ENCODE measurements around the gene KRTDAP.

The KRTDAP gene

DNA sequence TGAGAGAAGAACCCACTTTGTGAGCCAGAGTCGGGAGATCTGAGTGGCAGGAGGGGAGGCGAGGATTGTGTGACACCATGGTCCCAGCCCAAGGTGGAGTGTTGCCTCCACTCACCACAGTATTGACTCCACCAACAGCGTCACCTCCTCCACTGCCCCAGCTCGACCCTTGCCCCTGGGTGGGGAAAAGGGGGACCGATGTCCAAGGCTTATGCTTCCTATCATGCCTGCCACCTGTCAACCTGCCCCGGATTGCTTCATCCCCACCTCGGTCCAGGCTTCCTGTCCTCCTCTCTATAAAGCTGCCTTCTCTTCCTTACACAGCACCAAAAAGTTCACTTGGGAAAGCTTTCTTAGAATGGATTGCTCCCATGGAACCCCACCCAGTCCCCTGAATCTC is 15.7 kb upstream of the KRTDAP start:
- Histone ChIP-seq H3K4me1 (peaks cover 30% of the 10 kb centered on the region), H4K20me1 (no peaks in the 10 kb centered on the region), H3K27ac (no peak overlapping the region), H3K36me3 (no peaks in the 10 kb centered on the region), H3K9me3 (no peaks in the 10 kb centered on the region), H3K4me3 (no peak overlapping the region), H3K27me3 (peaks cover 56% of the 10 kb centered on the region), H3K9ac (no peak overlapping the region), H3K4me2 (no peak overlapping the region)
- no peak for TF ChIP-seq Cebpa-rat (IDR thresholded peaks at IDR 0.05)

DNA sequence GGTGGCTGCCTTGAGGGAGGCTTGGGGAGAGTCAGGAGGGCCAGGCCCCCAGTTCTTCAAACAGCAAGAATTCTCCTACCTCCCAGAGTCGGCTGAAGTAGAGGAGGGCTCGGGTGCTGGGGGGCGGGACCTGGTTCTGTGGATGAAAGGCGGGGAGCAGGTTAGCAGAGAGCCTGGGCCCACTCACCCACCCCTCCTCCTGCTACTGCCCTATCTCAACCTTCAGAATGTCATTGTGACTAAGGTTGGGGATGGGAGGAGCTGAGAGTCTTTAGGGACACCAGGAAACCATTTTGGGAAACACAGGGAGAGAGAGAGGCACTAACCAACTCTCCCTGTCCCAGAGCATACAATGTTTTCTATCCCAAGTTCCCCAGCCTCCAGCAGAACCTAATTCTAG is 12.5 kb upstream of the KRTDAP start:
- H4K20me1 ChIP-seq = no peaks in the 10 kb centered on the region
- no peak overlapping the region for H3K27ac ChIP-seq
- H3K4me3 ChIP-seq = no peak overlapping the region
- H3K36me3 ChIP-seq = no peaks in the 10 kb centered on the region
- H3K4me1 ChIP-seq = peaks cover 30% of the 10 kb centered on the region
- H3K9ac ChIP-seq = no peak overlapping the region
- peak overlapping the region; percentile 82 for H3K4me2 ChIP-seq
- H3K27me3 ChIP-seq = peaks cover 23% of the 10 kb centered on the region
- no peak for TF ChIP-seq Cebpa-rat (IDR thresholded peaks at IDR 0.05)
- H3K9me3 ChIP-seq = no peaks in the 10 kb centered on the region

GRCh38 chr19:35501684-35502083 is 11.4 kb upstream of the KRTDAP start:
- no peaks in the 10 kb centered on the region for H3K9me3 ChIP-seq
- H3K9ac ChIP-seq = no peak overlapping the region
- no peaks in the 10 kb centered on the region for H3K36me3 ChIP-seq
- peak overlapping the region; percentile 82 for H3K4me2 ChIP-seq
- peak overlapping the region; percentile 49; the same call in 1 of the 2 replicates for H3K27ac ChIP-seq
- no peaks in the 10 kb centered on the region for H4K20me1 ChIP-seq
- H3K4me3 ChIP-seq = no peak overlapping the region
- peaks cover 12% of the 10 kb centered on the region for H3K27me3 ChIP-seq
- no peak for TF ChIP-seq Cebpa-rat (IDR thresholded peaks at IDR 0.05)
- H3K4me1 ChIP-seq = peaks cover 30% of the 10 kb centered on the region

GRCh38 chr19:35500611-35501010 is 10.3 kb upstream of the KRTDAP start:
- TF ChIP-seq Cebpa-rat (IDR thresholded peaks at IDR 0.05) = no peak
- Histone ChIP-seq H3K27me3 (peaks cover 3% of the 10 kb centered on the region; the same call in 1 of the 2 replicates), H3K27ac (no peak overlapping the region), H3K9me3 (no peaks in the 10 kb centered on the region), H3K4me1 (peaks cover 34% of the 10 kb centered on the region), H3K36me3 (no peaks in the 10 kb centered on the region), H4K20me1 (no peaks in the 10 kb centered on the region), H3K4me2 (peak overlapping the region; percentile 82), H3K9ac (no peak overlapping the region), H3K4me3 (no peak overlapping the region)

- Histone ChIP-seq H3K4me2 (no peak overlapping the region), H3K36me3 (no peaks in the 10 kb centered on the region), H3K4me1 (peaks cover 44% of the 10 kb centered on the region), H3K9me3 (no peaks in the 10 kb centered on the region), H4K20me1 (no peaks in the 10 kb centered on the region), H3K27me3 (no peaks in the 10 kb centered on the region), H3K9ac (no peak overlapping the region), H3K4me3 (no peak overlapping the region), H3K27ac (no peak overlapping the region)
- TF ChIP-seq Cebpa-rat (IDR thresholded peaks at IDR 0.05) = no peak
Observed at GRCh38 chr19:35498984-35499527, 8.8 kb upstream of the KRTDAP start.

DNA sequence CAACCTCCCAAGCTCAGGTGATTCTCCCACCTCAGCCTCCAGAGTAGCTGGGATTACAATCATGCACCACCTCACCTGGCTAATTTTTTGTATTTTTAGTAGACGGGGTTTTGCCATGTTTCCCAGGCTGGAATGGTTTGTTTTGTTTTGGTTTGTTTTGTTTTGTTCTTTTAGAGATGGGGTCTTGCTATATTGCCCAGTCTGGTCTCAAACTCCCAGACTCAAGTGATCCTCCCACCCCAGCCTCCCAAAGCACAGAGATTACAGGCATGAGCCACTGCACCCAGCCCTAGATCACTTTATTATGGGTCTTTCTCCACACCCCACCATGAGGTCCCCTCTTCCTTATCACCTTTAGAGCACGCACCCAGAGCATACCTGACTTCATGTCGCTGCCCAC is 8.0 kb upstream of the KRTDAP start:
- no peak for TF ChIP-seq Cebpa-rat (IDR thresholded peaks at IDR 0.05)
- peaks cover 52% of the 10 kb centered on the region for H3K4me1 ChIP-seq
- H3K36me3 ChIP-seq = no peaks in the 10 kb centered on the region

DNA sequence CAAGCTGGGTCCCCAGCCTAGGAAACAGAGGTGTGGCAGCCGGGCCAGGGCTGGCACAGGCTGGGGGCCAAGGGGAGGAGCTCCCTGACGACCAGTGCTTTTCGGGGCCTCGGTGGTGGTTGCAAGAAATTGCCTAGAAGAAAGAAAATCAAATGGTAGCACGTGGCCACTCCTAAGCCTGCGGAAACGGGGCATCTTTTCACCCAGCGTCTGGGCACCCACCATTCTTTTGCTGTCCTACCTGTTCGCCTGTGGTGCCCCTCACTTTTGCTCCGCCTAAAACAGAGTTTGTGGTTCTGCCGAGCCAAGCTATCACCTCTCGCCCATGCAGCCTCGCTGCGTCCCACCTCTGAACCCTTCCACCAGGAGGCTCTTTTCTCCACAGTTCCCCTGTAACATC is 7.1 kb upstream of the KRTDAP start:
- H3K9ac ChIP-seq = no peak overlapping the region

More for the DNA sequence above, 8.0 kb upstream of the KRTDAP start:
- no peaks in the 10 kb centered on the region for H3K9me3 ChIP-seq
- no peak overlapping the region for H3K4me2 ChIP-seq
- H4K20me1 ChIP-seq = no peaks in the 10 kb centered on the region
- no peaks in the 10 kb centered on the region for H3K27me3 ChIP-seq
- H3K4me3 ChIP-seq = no peak overlapping the region
- H3K27ac ChIP-seq = no peak overlapping the region
- no peak overlapping the region for H3K9ac ChIP-seq

GRCh38 chr19:35495107-35496064 is 5.1 kb upstream of the KRTDAP start:
- Histone ChIP-seq H4K20me1 (no peaks in the 10 kb centered on the region), H3K9me3 (no peaks in the 10 kb centered on the region), H3K36me3 (no peaks in the 10 kb centered on the region), H3K4me3 (no peak overlapping the region), H3K9ac (no peak overlapping the region; the same call in 1 of the 2 replicates), H3K27me3 (no peaks in the 10 kb centered on the region), H3K4me2 (peak overlapping the region; percentile 63), H3K27ac (peak overlapping the region; percentile 16; the same call in 1 of the 2 replicates), H3K4me1 (peaks cover 32% of the 10 kb centered on the region)
- no peak for TF ChIP-seq Cebpa-rat (IDR thresholded peaks at IDR 0.05)

More for the DNA sequence above, 7.1 kb upstream of the KRTDAP start:
- H3K36me3 ChIP-seq = no peaks in the 10 kb centered on the region
- H3K27ac ChIP-seq = no peak overlapping the region
- no peaks in the 10 kb centered on the region for H3K27me3 ChIP-seq
- H3K9me3 ChIP-seq = no peaks in the 10 kb centered on the region
- no peaks in the 10 kb centered on the region for H4K20me1 ChIP-seq
- H3K4me1 ChIP-seq = peaks cover 52% of the 10 kb centered on the region
- H3K4me3 ChIP-seq = no peak overlapping the region
- no peak for TF ChIP-seq Cebpa-rat (IDR thresholded peaks at IDR 0.05)
- H3K4me2 ChIP-seq = no peak overlapping the region

- Histone ChIP-seq H3K4me3 (no peak overlapping the region), H3K9ac (no peak overlapping the region), H3K27me3 (no peaks in the 10 kb centered on the region), H3K9me3 (no peaks in the 10 kb centered on the region), H3K36me3 (no peaks in the 10 kb centered on the region), H4K20me1 (no peaks in the 10 kb centered on the region), H3K4me2 (0 out of 2 replicates have a peak overlapping the region, but pooled peaks have one; percentile 9), H3K4me1 (peaks cover 27% of the 10 kb centered on the region), H3K27ac (no peak overlapping the region)
- TF ChIP-seq Cebpa-rat (IDR thresholded peaks at IDR 0.05) = no peak
Observed at GRCh38 chr19:35493971-35494370, 3.7 kb upstream of the KRTDAP start.

- no peak for TF ChIP-seq Cebpa-rat (IDR thresholded peaks at IDR 0.05)
- Histone ChIP-seq H3K9me3 (no peaks in the 10 kb centered on the region), H3K27me3 (no peaks in the 10 kb centered on the region), H3K27ac (no peak overlapping the region), H3K4me2 (no peak overlapping the region), H4K20me1 (no peaks in the 10 kb centered on the region), H3K36me3 (no peaks in the 10 kb centered on the region), H3K4me3 (no peak overlapping the region), H3K9ac (no peak overlapping the region), H3K4me1 (peaks cover 27% of the 10 kb centered on the region)
Observed at GRCh38 chr19:35491836-35492360, 1.6 kb upstream of the KRTDAP start.

Data from BLaER1 (cell line).